Mesendoderm (in vitro differentiated cells): ENCODE measurements around the gene CARD10.

ENCODE experiments used
- DNase-seq: peaks from one replicate; pipeline ENCODE4 v3.0.0; 2013
- H2AK5ac ChIP-seq: 2 replicates; pipeline ENCODE4 v1.6.1; 2013; ENCODE audit warnings: low read length, inconsistent platforms
- H2BK120ac ChIP-seq: 2 replicates; pipeline ENCODE4 v1.6.1; 2013; ENCODE audit warnings: low read depth, mild to moderate bottlenecking, low read length, moderate library complexity, mixed read lengths
- H2BK15ac ChIP-seq: replicated peaks from 2 replicates; pipeline ENCODE4 v1.6.1; 2013; ENCODE audit warnings: low read depth, mild to moderate bottlenecking, moderate library complexity
- H2BK5ac ChIP-seq: 2 replicates; pipeline ENCODE4 v1.6.1; 2013; ENCODE audit warnings: low read length, inconsistent platforms
- H3K18ac ChIP-seq: 2 replicates; pipeline ENCODE4 v1.6.1; 2013; ENCODE audit warnings: mild to moderate bottlenecking, low read length, mixed read lengths
- H3K23ac ChIP-seq: one replicate; pipeline ENCODE4 v1.6.1; 2013; ENCODE audit warnings: low read length
- H3K27ac ChIP-seq: 2 replicates; pipeline ENCODE4 v1.5.1; 2013; ENCODE audit warnings: low read depth, mild to moderate bottlenecking, inconsistent platforms, low read length, moderate library complexity
- H3K27me3 ChIP-seq: 2 replicates; pipeline ENCODE4 v1.6.1; 2013; ENCODE audit warnings: low read length, control low read depth, mild to moderate bottlenecking, inconsistent platforms; ENCODE audit not compliant: insufficient read depth, poor library complexity
- H3K36me3 ChIP-seq: 2 replicates; pipeline ENCODE4 v1.6.1; 2013; ENCODE audit warnings: low read length, inconsistent platforms; ENCODE audit not compliant: control insufficient read depth, insufficient read depth
- H3K4ac ChIP-seq: one replicate; pipeline ENCODE4 v1.6.1; 2013; ENCODE audit warnings: low read depth, mild to moderate bottlenecking, low read length, moderate library complexity
- H3K4me1 ChIP-seq: 2 replicates; pipeline ENCODE4 v1.6.1; 2013; ENCODE audit warnings: low read depth, low read length, inconsistent platforms; ENCODE audit not compliant: control insufficient read depth
- H3K4me2 ChIP-seq: 2 replicates; pipeline ENCODE4 v1.6.1; 2013; ENCODE audit warnings: low read length
- H3K4me3 ChIP-seq: 2 replicates; pipeline ENCODE4 v1.5.1; 2013; ENCODE audit warnings: mild to moderate bottlenecking, low read length
- H3K56ac ChIP-seq: one replicate; pipeline ENCODE4 v1.6.1; 2013; ENCODE audit warnings: low read length
- H3K79me1 ChIP-seq: 2 replicates; pipeline ENCODE4 v1.6.1; 2013; ENCODE audit warnings: low read length, inconsistent platforms
- H3K79me2 ChIP-seq: 2 replicates; pipeline ENCODE4 v1.6.1; 2013; ENCODE audit warnings: mild to moderate bottlenecking, low read length; ENCODE audit not compliant: control insufficient read depth, insufficient read depth
- H3K9ac ChIP-seq: 2 replicates; pipeline ENCODE4 v1.6.1; 2013; ENCODE audit warnings: low read length, inconsistent platforms
- H4K5ac ChIP-seq: one replicate; pipeline ENCODE4 v1.6.1; 2013; ENCODE audit warnings: low read length
- H4K8ac ChIP-seq: one replicate; pipeline ENCODE4 v1.6.1; 2013; ENCODE audit warnings: low read depth, mild to moderate bottlenecking, control low read depth, low read length, moderate library complexity
- WGBS: extraction: QIAGEN DNeasy Blood & Tissue Kit; methylation state at CpG from one replicate; pipeline ENCODE4 v1.1.7; 2013; ENCODE audit warnings: low lambda C conversion rate, missing lambda C conversion rate; ENCODE audit not compliant: insufficient coverage; ENCODE audit errors: extremely low coverage; 5-methylcytosine and 5-hydroxymethylcytosine counted together

Gene CARD10

DNA sequence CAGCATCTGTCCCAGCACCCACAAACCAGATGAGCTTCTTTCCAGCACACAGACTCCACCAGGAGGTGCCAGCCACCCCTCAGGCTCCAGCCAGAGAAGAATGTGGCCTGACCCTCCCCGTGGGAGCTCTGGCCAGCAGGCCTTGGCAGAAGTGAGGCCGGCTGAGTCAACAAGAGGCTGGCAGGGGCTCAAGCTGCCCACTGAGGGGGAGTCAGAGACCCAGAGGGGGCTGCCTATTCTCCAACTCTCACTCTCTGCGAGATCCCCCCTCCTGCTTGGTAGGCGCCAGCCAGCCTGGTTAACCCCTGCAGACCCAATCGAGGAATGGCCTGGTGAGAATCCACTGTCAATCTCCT is 30.5 kb upstream of the CARD10 start:
- Histone ChIP-seq H3K23ac (no peak overlapping the region), H3K79me2 (no peaks in the 10 kb centered on the region), H3K4me2 (no peak overlapping the region), H2BK120ac (no peak overlapping the region), H3K36me3 (no peaks in the 10 kb centered on the region), H3K4me3 (no peak overlapping the region), H3K27me3 (no peaks in the 10 kb centered on the region), H2BK5ac (no peak overlapping the region), H3K4me1 (peaks cover 18% of the 10 kb centered on the region), H3K79me1 (no peaks in the 10 kb centered on the region), H4K8ac (no peak overlapping the region), H2BK15ac (no peak overlapping the region), H3K27ac (no peak overlapping the region), H3K4ac (no peak overlapping the region), H3K9ac (peak overlapping the region; percentile 25), H3K56ac (peak overlapping the region; percentile 66), H4K5ac (no peak overlapping the region), H3K18ac (peak overlapping the region; percentile 81), H2AK5ac (no peak overlapping the region)
- no CpG with 5 or more reads among the region's 5 CpGs for WGBS
- peak; percentile 69 for DNase-seq

GRCh38 chr22:37547251-37547741 is 28.1 kb upstream of the CARD10 start:
- H3K4me3 ChIP-seq = no peak overlapping the region
- no peak overlapping the region for H4K5ac ChIP-seq
- H2BK120ac ChIP-seq = peak overlapping the region; percentile 63
- peak overlapping the region; percentile 69 for H2BK5ac ChIP-seq
- no peak overlapping the region for H3K4me2 ChIP-seq
- peaks cover 13% of the 10 kb centered on the region for H3K4me1 ChIP-seq
- H3K36me3 ChIP-seq = no peaks in the 10 kb centered on the region
- H3K79me1 ChIP-seq = no peaks in the 10 kb centered on the region
- H3K18ac ChIP-seq = peak overlapping the region; percentile 94
- no peak for DNase-seq
- no peaks in the 10 kb centered on the region for H3K79me2 ChIP-seq
- peak overlapping the region; percentile 74 for H3K27ac ChIP-seq
- peak overlapping the region; percentile 83 for H3K56ac ChIP-seq
- no peaks in the 10 kb centered on the region for H3K27me3 ChIP-seq
- peak overlapping the region; percentile 72 for H3K4ac ChIP-seq
- H2BK15ac ChIP-seq = no peak overlapping the region
- peak overlapping the region; percentile 92 for H2AK5ac ChIP-seq
- H4K8ac ChIP-seq = no peak overlapping the region
- no CpG with 5 or more reads among the region's 9 CpGs for WGBS
- no peak overlapping the region for H3K23ac ChIP-seq
- H3K9ac ChIP-seq = peak overlapping the region; percentile 5

DNA sequence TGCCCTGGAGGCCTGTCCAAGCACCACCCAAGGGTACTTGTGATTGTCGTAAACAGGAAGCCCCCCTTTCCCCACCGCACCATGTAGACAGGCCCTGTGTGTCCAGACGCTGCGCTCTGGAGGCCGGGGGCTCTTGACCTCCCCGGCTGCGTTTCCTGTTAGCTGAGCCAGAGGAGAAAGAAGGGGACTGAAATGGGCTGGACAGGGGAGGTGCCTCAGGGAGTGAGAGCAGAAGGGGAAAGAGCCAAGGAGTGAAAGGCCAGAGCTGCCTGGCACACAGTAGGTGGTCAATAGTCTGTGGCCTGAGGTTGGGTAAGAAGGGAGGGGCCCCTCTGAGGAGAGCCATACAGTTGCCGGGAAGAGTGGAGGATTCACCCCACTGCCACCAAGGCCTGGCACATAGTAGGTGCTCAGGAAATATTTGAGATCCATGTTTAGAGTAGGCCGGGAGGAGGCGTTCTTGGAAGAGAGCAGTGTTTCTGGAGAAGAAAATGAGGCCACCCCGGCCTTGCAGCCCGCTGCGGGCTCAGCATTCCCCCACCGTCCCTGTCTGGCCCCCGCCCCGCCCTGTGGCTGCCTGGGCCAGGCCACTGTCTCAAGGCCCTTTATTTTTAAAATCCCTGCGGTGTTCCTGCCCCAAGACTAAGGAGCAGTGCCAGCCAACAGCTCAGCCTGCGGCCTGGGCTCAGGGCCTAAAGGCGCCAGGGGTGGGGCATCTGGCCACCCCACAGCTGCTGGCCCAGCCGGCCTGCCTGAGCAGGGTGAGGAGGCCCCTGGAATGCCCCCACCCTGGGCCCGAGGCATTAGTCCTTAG is 27.4 kb upstream of the CARD10 start:
- peak overlapping the region; percentile 95 for H3K56ac ChIP-seq
- H3K27ac ChIP-seq = peak overlapping the region; percentile 74
- H3K23ac ChIP-seq = no peak overlapping the region
- peak overlapping the region; percentile 69 for H2BK5ac ChIP-seq
- no peak overlapping the region for H4K5ac ChIP-seq
- peak overlapping the region; percentile 94 for H3K18ac ChIP-seq
- H3K4me3 ChIP-seq = no peak overlapping the region
- DNase-seq = peak; percentile 92
- H3K27me3 ChIP-seq = no peaks in the 10 kb centered on the region
- no peaks in the 10 kb centered on the region for H3K79me1 ChIP-seq
- H3K4me2 ChIP-seq = no peak overlapping the region
- H3K4ac ChIP-seq = peak overlapping the region; percentile 72
- no peak overlapping the region for H2AK5ac ChIP-seq
- H4K8ac ChIP-seq = no peak overlapping the region
- peaks cover 14% of the 10 kb centered on the region for H3K4me1 ChIP-seq
- WGBS = no CpG with 5 or more reads among the region's 21 CpGs
- H3K79me2 ChIP-seq = no peaks in the 10 kb centered on the region
- no peaks in the 10 kb centered on the region for H3K36me3 ChIP-seq
- H2BK15ac ChIP-seq = peak overlapping the region; percentile 12
- H3K9ac ChIP-seq = peak overlapping the region; percentile 61
- H2BK120ac ChIP-seq = peak overlapping the region; percentile 63

DNA sequence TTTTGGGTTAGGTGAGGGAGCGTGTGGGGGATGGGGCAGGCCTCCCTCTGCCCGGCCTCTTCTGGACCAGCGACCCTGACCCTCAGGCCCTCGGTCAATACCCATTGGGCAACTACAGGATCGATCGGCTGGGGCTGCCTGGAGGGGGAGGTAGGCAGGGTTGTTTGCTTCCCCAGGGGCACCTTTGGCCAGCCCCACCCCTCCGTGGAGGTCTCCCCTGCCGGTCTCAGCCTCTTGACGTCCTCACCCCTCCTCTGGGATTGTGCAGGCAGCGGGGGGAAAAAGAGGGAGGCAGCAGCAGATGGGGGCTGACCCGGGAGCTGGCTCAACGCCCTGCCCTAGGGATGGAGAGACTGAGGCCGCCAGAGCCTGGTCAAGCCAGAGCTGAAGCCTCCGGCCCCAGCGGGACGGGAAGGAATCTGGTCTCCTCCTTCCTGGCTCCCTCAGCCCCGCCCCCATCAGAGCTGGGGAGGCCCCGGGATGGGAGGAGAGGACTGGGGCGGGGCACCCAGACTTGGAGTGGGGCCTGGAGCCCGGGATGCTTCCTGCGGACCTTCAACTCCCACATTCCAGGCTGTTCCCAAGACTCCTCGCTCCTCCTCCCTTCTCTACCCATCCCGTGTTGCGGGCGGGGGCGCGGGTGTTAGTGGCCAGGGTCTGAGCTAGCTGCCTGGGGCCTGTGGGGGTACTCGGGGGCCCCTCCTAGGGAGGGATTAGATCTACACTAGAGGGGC is 26.7 kb upstream of the CARD10 start:
- Histone ChIP-seq H2BK5ac (peak overlapping the region; percentile 90), H3K9ac (peak overlapping the region; percentile 79), H3K79me1 (no peaks in the 10 kb centered on the region), H3K27ac (peak overlapping the region; percentile 74), H2BK120ac (peak overlapping the region; percentile 17), H3K4me2 (peak overlapping the region; percentile 23), H4K5ac (no peak overlapping the region), H3K79me2 (no peaks in the 10 kb centered on the region), H3K4me3 (no peak overlapping the region), H2BK15ac (no peak overlapping the region), H3K4me1 (peaks cover 16% of the 10 kb centered on the region), H3K23ac (no peak overlapping the region), H2AK5ac (peak overlapping the region; percentile 85), H3K4ac (peak overlapping the region; percentile 72), H3K56ac (peak overlapping the region; percentile 95), H4K8ac (no peak overlapping the region), H3K36me3 (no peaks in the 10 kb centered on the region), H3K27me3 (no peaks in the 10 kb centered on the region), H3K18ac (peak overlapping the region; percentile 94)
- peak; percentile 97 for DNase-seq
- no CpG with 5 or more reads among the region's 28 CpGs for WGBS

GRCh38 chr22:37544955-37545702 is 25.9 kb upstream of the CARD10 start:
- peak overlapping the region; percentile 95 for H3K56ac ChIP-seq
- no CpG with 5 or more reads among the region's 11 CpGs for WGBS
- H4K5ac ChIP-seq = no peak overlapping the region
- peak overlapping the region; percentile 39 for H3K4ac ChIP-seq
- H3K23ac ChIP-seq = no peak overlapping the region
- DNase-seq = peak; percentile 96
- H2BK5ac ChIP-seq = peak overlapping the region; percentile 90
- H3K4me2 ChIP-seq = peak overlapping the region; percentile 23
- peak overlapping the region; percentile 84 for H3K18ac ChIP-seq
- H4K8ac ChIP-seq = no peak overlapping the region
- peak overlapping the region; percentile 79 for H3K9ac ChIP-seq
- no peaks in the 10 kb centered on the region for H3K79me1 ChIP-seq
- H3K27me3 ChIP-seq = no peaks in the 10 kb centered on the region
- H3K36me3 ChIP-seq = no peaks in the 10 kb centered on the region
- peaks cover 16% of the 10 kb centered on the region for H3K4me1 ChIP-seq
- no peak overlapping the region for H3K4me3 ChIP-seq
- peak overlapping the region; percentile 85 for H2AK5ac ChIP-seq
- peak overlapping the region; percentile 74 for H3K27ac ChIP-seq
- peak overlapping the region; percentile 59 for H2BK15ac ChIP-seq
- H2BK120ac ChIP-seq = peak overlapping the region; percentile 17
- no peaks in the 10 kb centered on the region for H3K79me2 ChIP-seq
